Adrenal gland (tissue), 12 donors: ENCODE results near the gene FAXDC2. TPM values are rescaled to one million over a fixed set of nuclear protein-coding genes. Genes with fewer than 3 reads are reported as not detected.
A peak's percentile ranks its signal among the peaks of the same experiment; 100 is the strongest.

Experiments used
- DNase-seq, 7 donors: peaks; one replicate each; pipeline ENCODE4 v3.0.0-alpha.2; 2019 to 2020
- H3K27ac ChIP-seq, 5 donors: fragments of 200-600 bp; sonication (generic) in 4 of 5; 1 replicate in 3 of 5; 2 replicates in 2 of 5; pipeline versions ENCODE4 v1.5.1 to v1.8.0; 2016 to 2020; ENCODE audit warnings: mild to moderate bottlenecking in 1 of 5
- H3K27me3 ChIP-seq: fragments of 200-600 bp; 2 replicates; pipeline ENCODE4 v1.8.0; 2021
- H3K36me3 ChIP-seq, 2 donors: fragments of 200-600 bp; replicated peaks in 1 of 2; 1 replicate in 1 of 2; 2 replicates in 1 of 2; pipeline versions ENCODE4 v1.5.1 to v1.8.0; 2018 to 2022
- H3K4me1 ChIP-seq, 2 donors: fragments of 200-600 bp; replicated peaks in 1 of 2; 1 replicate in 1 of 2; 2 replicates in 1 of 2; pipeline versions ENCODE4 v1.5.1 to v1.8.0; 2018 to 2021
- H3K4me3 ChIP-seq, 4 donors: fragments of 200-600 bp; sonication (generic) in 3 of 4; one replicate each; pipeline ENCODE4 v1.5.1; 2016 to 2018
- H3K9me3 ChIP-seq, 3 donors: fragments of 200-600 bp; sonication (generic) in 1 of 3; replicated peaks in 1 of 3; 1 replicate in 2 of 3; 2 replicates in 1 of 3; pipeline versions ENCODE4 v1.5.1 to v1.8.0; 2016 to 2021
- CTCF ChIP-seq, 6 experiments: fragments of 450-650 bp in 4 of 6; fragments of 200-600 bp in 2 of 6; sonication (generic) in 1 of 6; IDR thresholded peaks; 1 replicate in 5 of 6; 2 replicates in 1 of 6; pipeline versions ENCODE4 v1.5.1 to v1.8.0; 2016 to 2021; ENCODE audit warnings: antibody characterized with exemption in 6 of 6, mild to moderate bottlenecking in 2 of 6, moderate library complexity in 1 of 6
- POLR2A ChIP-seq, 2 donors: fragments of 450-650 bp; IDR thresholded peaks; one replicate each; pipeline ENCODE4 v1.6.1; 2017; ENCODE audit warnings: antibody characterized with exemption in 2 of 2, mild to moderate bottlenecking in 2 of 2, moderate library complexity in 1 of 2
- WGBS, 4 donors: extraction: QIAGEN DNeasy Blood & Tissue Kit in 2 of 4; methylation state at CpG; one replicate each; pipeline versions ENCODE4 v1.1.5 to v1.1.7; 2013 to 2017; 5-methylcytosine and 5-hydroxymethylcytosine counted together
- intact Hi-C, 2 donors: fragments of 100-400 bp; cut with DNase I; formaldehyde crosslinking; loops; one replicate each; pipeline versions ENCODE4 v1.14.1 to v1.15.0; 2022 to 2023
- polyA plus RNA-seq, 3 donors: library from polyadenylated mRNA; stranded (reverse); fragments of 200-250 nt in 2 of 3; fragments of 350-450 nt in 1 of 3; fragmentation: Illumina TruSeq in 1 of 3; extraction: RNeasy Lipid Tissue Mini Kit (QIAGEN cat#74804) in 1 of 3; gene quantifications; one replicate each; pipeline ENCODE4 v1.2.3, GENCODE V29; 2013 to 2014
- total RNA-seq, 9 donors: library from RNA; depleted of rRNA in 4 of 9; stranded (reverse); fragments of >200 nt in 4 of 9; fragments of 120-200 nt in 1 of 9; fragmentation: NEBNext Ultra II Directional in 1 of 9; extraction: Animal tissue kit (Norgen Biotek cat#: 25700) in 1 of 9; gene quantifications; one replicate each; pipeline versions ENCODE4 v1.1.0 to v1.2.4, GENCODE V29; 2013 to 2023
- donor health status: healthy with polysubstance abuse.
- donor health status: Bipolar disorder and iron deficiency.
- donor health status: DM: yes; HTN: yes; CAD: no.
- donor health status: DM: no; HTN: no; CAD: no.
- donor health status: DM: no; HTN: no; CAD: no.
- donor health status: DM: yes; HTN: yes; CAD: no.

Gene FAXDC2
- total and polyA plus RNA-seq, 12 donors: 12.2 to 86.2 (median 44.0) TPM

- 62 to 68% (median 64%) methylated on average over 6 of the region's 6 CpGs for WGBS, 4 donors
- Histone ChIP-seq H3K9me3 (no peaks in the 10 kb centered on the region), H3K4me1 (peaks cover 0 to 36% of the 10 kb centered on the region in 2 donors), H3K4me3 (peak overlapping the region in 1 of 4 donors; percentile 86), H3K27ac (peak overlapping the region in 3 of 5 donors; percentile 72 to 90 (median 83)), H3K27me3 (no peaks in the 10 kb centered on the region), H3K36me3 (no peaks in the 10 kb centered on the region)
- DNase-seq: peak in 1 of 7 donors; percentile 45
- intact Hi-C loops: no loop called here
- no peak for TF ChIP-seq POLR2A (IDR thresholded peaks at IDR 0.05)
- TF ChIP-seq CTCF (IDR thresholded peaks at IDR 0.05): no peak
These were observed 1.1 kb downstream of the FAXDC2 start for GRCh38 chr5:154849264-154849785.

- H3K27ac ChIP-seq: peak overlapping the region in 1 of 5 donors; percentile 34
- intact Hi-C loops: no loop called here
- H3K9me3 ChIP-seq: no peaks in the 10 kb centered on the region
- H3K36me3 ChIP-seq: no peaks in the 10 kb centered on the region
- TF ChIP-seq POLR2A (IDR thresholded peaks at IDR 0.05): no peak
- no peak for TF ChIP-seq CTCF (IDR thresholded peaks at IDR 0.05)
- no peak for DNase-seq
- H3K4me3 ChIP-seq: no peak overlapping the region
- WGBS, 4 donors: 65 to 83% (median 81%) methylated on average over 5 of the region's 5 CpGs
- no peaks in the 10 kb centered on the region for H3K27me3 ChIP-seq
- H3K4me1 ChIP-seq: peaks cover 0 to 24% of the 10 kb centered on the region in 2 donors
These were observed 5.6 kb downstream of the FAXDC2 start for GRCh38 chr5:154844809-154845208.

GRCh38 chr5:154842689-154843530 is 7.5 kb downstream of the FAXDC2 start:
- no peak for DNase-seq
- Histone ChIP-seq H3K27me3 (no peaks in the 10 kb centered on the region), H3K4me3 (no peak overlapping the region), H3K9me3 (no peaks in the 10 kb centered on the region), H3K27ac (no peak overlapping the region), H3K4me1 (peaks cover 0 to 7% of the 10 kb centered on the region in 2 donors), H3K36me3 (peaks cover 0 to 4% of the 10 kb centered on the region in 2 donors)
- no peak for TF ChIP-seq POLR2A (IDR thresholded peaks at IDR 0.05)
- TF ChIP-seq CTCF (IDR thresholded peaks at IDR 0.05): no peak
- 81 to 89% (median 84%) methylated on average over 6 of the region's 6 CpGs for WGBS, 4 donors
- intact Hi-C loops: no loop called here

- Histone ChIP-seq H3K27ac (peak overlapping the region in 1 of 5 donors; percentile 45), H3K36me3 (peaks cover 0 to 9% of the 10 kb centered on the region in 2 donors), H3K4me1 (peaks cover 0 to 7% of the 10 kb centered on the region in 2 donors), H3K27me3 (no peaks in the 10 kb centered on the region), H3K4me3 (no peak overlapping the region), H3K9me3 (no peaks in the 10 kb centered on the region)
- DNase-seq: no peak
- intact Hi-C loops: no loop called here
- TF ChIP-seq POLR2A (IDR thresholded peaks at IDR 0.05) (no peak), CTCF (IDR thresholded peaks at IDR 0.05) (no peak)
These were observed 9.1 kb downstream of the FAXDC2 start for GRCh38 chr5:154841273-154841661.
